ENCODE data around the gene RAD9A. TPM values are rescaled to one million over a fixed set of nuclear protein-coding genes. Genes with fewer than 3 reads are reported as not detected.

Gene RAD9A
- total and polyA plus RNA-seq, 2 of the 4 experiments (the other 2 are of a cell fraction): 2.0 to 10.3 TPM

- TF ChIP-seq CTCF (conservative IDR thresholded peaks at IDR 0.05; ENCODE audit: low read depth, low read length): no peak
- no peak for TF ChIP-seq MXI1 (IDR thresholded peaks at IDR 0.05; ENCODE audit: borderline replicate concordance, low read depth, low read length)
- TF ChIP-seq MAFK (IDR thresholded peaks at IDR 0.05; ENCODE audit: low read depth, low read length): no peak
- no peak for TF ChIP-seq NFE2L2 (IDR thresholded peaks at IDR 0.05; ENCODE audit: low read depth, low read length)
- TF ChIP-seq RAD21 (IDR thresholded peaks at IDR 0.05; ENCODE audit: low read length): no peak
- TF ChIP-seq FOS (IDR thresholded peaks at IDR 0.05; ENCODE audit: low read depth, low read length): no peak
Observed at GRCh38 chr11:67355794-67356386, 35.9 kb upstream of the RAD9A start (continued).
